ENCODE results near the gene UTP18.
"Not testable (repeated sequence)": the region's sequence is repeated elsewhere in the genome, so short reads cannot be mapped to it uniquely, and the experiment has no call there.

DNA sequence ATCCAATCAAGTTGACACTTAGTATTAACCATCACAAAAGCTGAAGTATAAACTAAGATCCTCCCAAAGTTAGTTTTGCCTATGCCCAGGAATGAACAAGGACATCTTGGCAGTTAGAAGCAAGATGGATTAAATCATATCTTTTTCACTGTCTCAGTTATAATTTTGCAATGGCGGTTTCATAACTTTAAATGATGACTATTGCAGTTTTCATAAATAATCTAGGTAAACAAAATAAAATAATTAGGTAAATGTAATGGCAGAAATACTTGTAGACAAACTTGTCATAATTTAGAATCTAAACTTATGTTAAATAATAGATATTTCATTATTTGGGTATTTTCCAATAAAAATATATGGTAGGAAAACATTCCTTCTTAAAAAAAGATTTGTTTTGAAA lies 51.7 kb downstream of the UTP18 start:
- TF ChIP-seq, protein P1, sequence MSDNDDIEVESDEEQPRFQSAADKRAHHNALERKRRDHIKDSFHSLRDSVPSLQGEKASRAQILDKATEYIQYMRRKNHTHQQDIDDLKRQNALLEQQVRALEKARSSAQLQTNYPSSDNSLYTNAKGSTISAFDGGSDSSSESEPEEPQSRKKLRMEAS (IDR thresholded peaks at IDR 0.05; ENCODE audit: low read depth, low read length) = not testable (repeated sequence)
- TF ChIP-seq SMC3 (IDR thresholded peaks at IDR 0.05; ENCODE audit: borderline replicate concordance, low read length); ZNF24 (IDR thresholded peaks at IDR 0.05); KLF5 (IDR thresholded peaks at IDR 0.05; ENCODE audit: partially characterized antibody); POLR2AphosphoS5 (IDR thresholded peaks at IDR 0.05; ENCODE audit: low read length): not testable (repeated sequence)
- TF ChIP-seq, protein P2, sequence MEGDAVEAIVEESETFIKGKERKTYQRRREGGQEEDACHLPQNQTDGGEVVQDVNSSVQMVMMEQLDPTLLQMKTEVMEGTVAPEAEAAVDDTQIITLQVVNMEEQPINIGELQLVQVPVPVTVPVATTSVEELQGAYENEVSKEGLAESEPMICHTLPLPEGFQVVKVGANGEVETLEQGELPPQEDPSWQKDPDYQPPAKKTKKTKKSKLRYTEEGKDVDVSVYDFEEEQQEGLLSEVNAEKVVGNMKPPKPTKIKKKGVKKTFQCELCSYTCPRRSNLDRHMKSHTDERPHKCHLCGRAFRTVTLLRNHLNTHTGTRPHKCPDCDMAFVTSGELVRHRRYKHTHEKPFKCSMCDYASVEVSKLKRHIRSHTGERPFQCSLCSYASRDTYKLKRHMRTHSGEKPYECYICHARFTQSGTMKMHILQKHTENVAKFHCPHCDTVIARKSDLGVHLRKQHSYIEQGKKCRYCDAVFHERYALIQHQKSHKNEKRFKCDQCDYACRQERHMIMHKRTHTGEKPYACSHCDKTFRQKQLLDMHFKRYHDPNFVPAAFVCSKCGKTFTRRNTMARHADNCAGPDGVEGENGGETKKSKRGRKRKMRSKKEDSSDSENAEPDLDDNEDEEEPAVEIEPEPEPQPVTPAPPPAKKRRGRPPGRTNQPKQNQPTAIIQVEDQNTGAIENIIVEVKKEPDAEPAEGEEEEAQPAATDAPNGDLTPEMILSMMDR (IDR thresholded peaks at IDR 0.05 in 2 of 3, conservative IDR thresholded peaks at IDR 0.05 in 1 of 3; ENCODE audit: control insufficient read depth in 2 of 3, extremely low read depth in 1 of 3, insufficient read depth in 1 of 3, low read depth in 3 of 3, low read length in 3 of 3) = not testable (repeated sequence)

All from GM12878 (cell line).